NT2/D1 (cell line): ENCODE measurements around the gene SMIM38.

Experiments
- SUZ12 ChIP-seq: IDR thresholded peaks from 2 replicates; pipeline ENCODE4 v1.6.1; 2011; ENCODE audit not compliant: insufficient read length, insufficient read depth; ENCODE audit errors: extremely low read depth
- YY1 ChIP-seq: IDR thresholded peaks from 2 replicates; pipeline ENCODE4 v1.6.1; 2011; ENCODE audit not compliant: insufficient read length, insufficient read depth
- ZNF274 ChIP-seq: IDR thresholded peaks from 2 replicates; pipeline ENCODE4 v1.6.1; 2011; ENCODE audit warnings: mild to moderate bottlenecking, low read depth, low read length

DNA sequence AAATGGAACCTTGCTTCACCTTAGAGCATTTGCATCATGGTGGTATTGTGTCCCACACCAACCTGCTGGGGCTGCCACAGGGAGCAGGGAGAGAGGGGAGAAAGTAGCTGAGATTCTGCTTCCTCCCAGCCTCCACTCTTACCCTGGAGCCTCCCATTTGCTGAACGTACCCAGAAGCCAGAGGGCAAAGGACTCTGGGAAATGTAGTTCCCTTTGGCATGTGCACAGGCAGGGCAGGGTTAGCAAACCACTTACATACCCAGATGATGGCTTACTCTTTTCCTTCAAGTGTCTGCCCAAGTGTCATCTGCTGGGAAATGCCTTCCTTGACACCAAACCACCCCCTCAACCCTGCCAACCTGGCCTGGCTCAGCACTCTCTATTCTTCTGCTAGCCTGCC is 16.9 kb downstream of the SMIM38 start:
- TF ChIP-seq YY1: no peak
- no peak for TF ChIP-seq ZNF274
- TF ChIP-seq SUZ12: no peak
